Glutamatergic neuron (in vitro differentiated cells): Measurements from ENCODE around the gene DNAJA2. TPM values are rescaled to one million over a fixed set of nuclear protein-coding genes. Genes with fewer than 3 reads are reported as not detected.
A peak's percentile ranks its signal among the peaks of the same experiment; 100 is the strongest.

Experiments used
- DNase-seq: peaks from one replicate; pipeline ENCODE4 v3.0.0; 2022
- H3K27ac Mint-ChIP-seq: one replicate; pipeline ENCODE4 v1.8.0; 2020; ENCODE audit warnings: mild to moderate bottlenecking, mixed read lengths, inconsistent platforms; ENCODE audit not compliant: unreplicated experiment
- H3K27me3 Mint-ChIP-seq: one replicate; pipeline ENCODE4 v1.8.0; 2020; ENCODE audit warnings: mild to moderate bottlenecking, moderate library complexity, mixed read lengths, inconsistent platforms; ENCODE audit not compliant: unreplicated experiment
- H3K36me3 Mint-ChIP-seq: one replicate; pipeline ENCODE4 v1.8.0; 2020; ENCODE audit warnings: mild to moderate bottlenecking, mixed read lengths, inconsistent platforms; ENCODE audit not compliant: unreplicated experiment
- H3K4me1 Mint-ChIP-seq: one replicate; pipeline ENCODE4 v1.8.0; 2020; ENCODE audit warnings: mild to moderate bottlenecking, low read depth, mixed read lengths, inconsistent platforms; ENCODE audit not compliant: unreplicated experiment
- H3K4me3 Mint-ChIP-seq: one replicate; pipeline ENCODE4 v1.8.0; 2020; ENCODE audit warnings: mild to moderate bottlenecking, mixed read lengths, inconsistent platforms; ENCODE audit not compliant: unreplicated experiment
- H3K9me3 Mint-ChIP-seq: one replicate; pipeline ENCODE4 v1.8.0; 2020; ENCODE audit warnings: mild to moderate bottlenecking, moderate library complexity, mixed read lengths, inconsistent platforms; ENCODE audit not compliant: unreplicated experiment
- total RNA-seq: library from RNA; stranded (reverse); fragmentation: NEBNext Ultra II Directional; extraction: Animal tissue kit (Norgen Biotek cat#: 25700); gene quantifications from one replicate; pipeline ENCODE4 v1.2.1, GENCODE V29; 2021; ENCODE audit not compliant: unreplicated experiment
- TF ChIP-seq, protein P1 (sequence below): fragments of 200-600 bp; sonication (generic); IDR thresholded peaks from one replicate; pipeline ENCODE4 v1.5.0; 2021; ENCODE audit not compliant: partially characterized antibody, unreplicated experiment

Gene DNAJA2
- total RNA-seq, 1 donor from 2014 or later = 95.8 TPM

DNA sequence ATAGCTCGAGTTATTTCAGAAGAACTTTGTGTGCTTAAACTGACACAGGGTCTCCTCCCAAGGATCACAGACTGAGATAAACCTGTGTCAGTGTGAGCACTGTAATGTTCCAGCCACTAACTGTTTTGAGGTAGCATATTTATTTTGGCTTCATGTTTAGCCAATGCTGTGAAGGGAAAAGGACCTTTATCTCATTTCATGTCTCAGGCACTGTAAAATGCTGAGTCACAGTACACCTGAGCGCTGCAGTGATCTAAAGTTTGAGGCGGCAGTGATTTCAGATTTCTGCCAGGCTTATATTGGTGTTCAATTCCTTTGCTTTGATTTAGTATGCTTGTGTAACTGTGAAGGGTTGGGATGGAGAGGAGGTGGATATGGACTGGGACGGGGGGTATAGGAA lies 3.1 kb upstream of the DNAJA2 start:
- H3K4me3 Mint-ChIP-seq = no peak overlapping the region
- no peak overlapping the region for H3K27ac Mint-ChIP-seq
- TF ChIP-seq, protein P1, sequence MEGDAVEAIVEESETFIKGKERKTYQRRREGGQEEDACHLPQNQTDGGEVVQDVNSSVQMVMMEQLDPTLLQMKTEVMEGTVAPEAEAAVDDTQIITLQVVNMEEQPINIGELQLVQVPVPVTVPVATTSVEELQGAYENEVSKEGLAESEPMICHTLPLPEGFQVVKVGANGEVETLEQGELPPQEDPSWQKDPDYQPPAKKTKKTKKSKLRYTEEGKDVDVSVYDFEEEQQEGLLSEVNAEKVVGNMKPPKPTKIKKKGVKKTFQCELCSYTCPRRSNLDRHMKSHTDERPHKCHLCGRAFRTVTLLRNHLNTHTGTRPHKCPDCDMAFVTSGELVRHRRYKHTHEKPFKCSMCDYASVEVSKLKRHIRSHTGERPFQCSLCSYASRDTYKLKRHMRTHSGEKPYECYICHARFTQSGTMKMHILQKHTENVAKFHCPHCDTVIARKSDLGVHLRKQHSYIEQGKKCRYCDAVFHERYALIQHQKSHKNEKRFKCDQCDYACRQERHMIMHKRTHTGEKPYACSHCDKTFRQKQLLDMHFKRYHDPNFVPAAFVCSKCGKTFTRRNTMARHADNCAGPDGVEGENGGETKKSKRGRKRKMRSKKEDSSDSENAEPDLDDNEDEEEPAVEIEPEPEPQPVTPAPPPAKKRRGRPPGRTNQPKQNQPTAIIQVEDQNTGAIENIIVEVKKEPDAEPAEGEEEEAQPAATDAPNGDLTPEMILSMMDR = no peak
- no peak for DNase-seq
- peaks cover 13% of the 10 kb centered on the region for H3K9me3 Mint-ChIP-seq
- H3K36me3 Mint-ChIP-seq = no peaks in the 10 kb centered on the region
- peaks cover 3% of the 10 kb centered on the region for H3K27me3 Mint-ChIP-seq
- H3K4me1 Mint-ChIP-seq = peaks cover 21% of the 10 kb centered on the region

DNA sequence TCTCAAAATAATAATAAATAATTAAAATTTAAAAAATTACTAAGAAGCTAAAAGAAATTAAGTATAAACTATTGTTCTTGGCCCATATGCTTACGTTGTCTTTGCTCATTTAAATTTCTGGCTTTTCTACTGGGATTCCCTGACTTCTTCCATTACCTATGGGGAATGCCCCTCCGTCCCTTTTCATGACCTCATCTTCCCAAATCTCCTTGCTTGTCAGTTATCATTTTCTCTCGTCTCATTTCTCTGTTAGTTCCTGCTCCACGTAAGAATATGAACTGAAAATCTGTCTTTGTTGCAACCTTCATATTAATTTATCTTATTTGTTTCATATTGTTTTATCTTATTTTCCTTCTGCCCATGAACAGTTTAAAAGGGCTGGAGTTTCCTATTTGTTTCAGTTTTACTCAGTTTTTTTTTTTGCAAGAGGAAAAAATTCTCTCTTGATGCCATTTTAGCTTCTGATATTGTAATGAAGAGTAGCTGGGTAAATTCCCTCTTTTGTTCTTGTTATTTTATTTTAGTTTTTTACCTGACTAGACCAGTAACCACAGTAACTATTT lies 2.5 kb upstream of the DNAJA2 start:
- Mint-ChIP-seq H3K4me3 (no peak overlapping the region), H3K4me1 (peaks cover 25% of the 10 kb centered on the region), H3K27me3 (peaks cover 3% of the 10 kb centered on the region), H3K9me3 (peaks cover 13% of the 10 kb centered on the region), H3K36me3 (no peaks in the 10 kb centered on the region), H3K27ac (peak overlapping the region; percentile 63)
- TF ChIP-seq, protein P1 = no peak
- no peak for DNase-seq

DNA sequence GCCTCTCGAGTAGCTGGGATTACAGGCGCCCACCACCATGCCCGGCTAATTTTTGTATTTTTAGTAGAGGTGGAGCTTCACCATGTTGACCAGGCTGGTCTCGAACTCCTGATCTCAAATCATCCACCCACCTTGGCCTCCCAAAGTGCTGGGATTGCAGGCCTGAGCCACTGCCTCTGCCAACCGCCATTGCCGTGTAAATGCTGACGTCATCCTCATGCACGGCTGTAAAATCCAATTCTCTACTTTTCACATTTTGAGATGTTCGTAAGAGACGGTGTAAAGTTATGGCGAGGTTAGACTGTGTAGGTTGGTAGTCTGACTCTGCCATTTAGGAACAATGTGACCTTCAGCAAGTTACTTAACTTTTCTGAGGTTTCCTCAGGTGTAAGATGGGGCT lies 1.7 kb upstream of the DNAJA2 start:
- H3K27me3 Mint-ChIP-seq = peaks cover 3% of the 10 kb centered on the region
- H3K36me3 Mint-ChIP-seq = no peaks in the 10 kb centered on the region
- H3K27ac Mint-ChIP-seq = no peak overlapping the region
- TF ChIP-seq, protein P1 = no peak
- H3K4me3 Mint-ChIP-seq = peak overlapping the region; percentile 88
- peaks cover 25% of the 10 kb centered on the region for H3K4me1 Mint-ChIP-seq
- DNase-seq = no peak
- peaks cover 13% of the 10 kb centered on the region for H3K9me3 Mint-ChIP-seq

DNA sequence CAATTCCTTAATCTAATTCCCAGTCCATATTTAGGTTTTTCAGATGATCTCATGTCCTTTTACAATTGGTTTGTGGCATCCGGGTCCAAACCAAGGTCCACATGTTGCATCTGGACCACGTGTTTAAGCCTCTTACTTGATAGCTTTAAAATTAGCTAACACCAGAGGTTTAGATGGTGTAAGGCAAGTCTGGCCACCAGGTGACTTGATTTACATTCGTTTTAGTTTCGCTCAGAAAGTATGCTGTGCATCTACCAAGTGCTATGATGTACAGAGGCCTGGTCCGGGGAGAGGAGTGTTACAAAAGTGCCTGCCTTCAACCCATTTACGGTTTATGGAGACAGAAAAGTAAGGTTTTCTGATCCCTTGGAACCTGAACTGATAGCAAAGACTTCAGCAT lies 878 bp upstream of the DNAJA2 start:
- H3K27ac Mint-ChIP-seq = peak overlapping the region; percentile 96
- H3K27me3 Mint-ChIP-seq = peaks cover 3% of the 10 kb centered on the region
- H3K36me3 Mint-ChIP-seq = no peaks in the 10 kb centered on the region
- H3K4me3 Mint-ChIP-seq = peak overlapping the region; percentile 88
- TF ChIP-seq, protein P1 = no peak
- H3K4me1 Mint-ChIP-seq = peaks cover 27% of the 10 kb centered on the region
- DNase-seq = no peak
- H3K9me3 Mint-ChIP-seq = peaks cover 13% of the 10 kb centered on the region

DNA sequence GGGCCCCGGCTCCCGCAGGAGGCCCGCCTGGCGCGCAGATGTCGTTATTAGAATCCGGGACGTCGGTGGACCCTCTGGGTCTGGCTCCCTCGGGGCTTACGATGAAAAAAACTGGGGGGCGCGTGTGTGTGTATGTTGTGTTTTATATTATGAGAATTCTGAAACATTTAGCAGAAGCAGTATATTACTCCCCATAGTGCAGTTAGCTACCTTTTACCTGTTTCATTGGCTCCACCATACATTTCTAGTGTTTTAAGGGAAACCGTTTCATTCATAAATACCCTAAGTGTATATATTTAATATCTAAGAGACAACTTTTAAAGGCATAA lies 486 bp upstream of the DNAJA2 start:
- H3K27ac Mint-ChIP-seq = peak overlapping the region; percentile 96
- TF ChIP-seq, protein P1 = no peak
- no peaks in the 10 kb centered on the region for H3K36me3 Mint-ChIP-seq
- H3K27me3 Mint-ChIP-seq = peaks cover 3% of the 10 kb centered on the region
- peaks cover 13% of the 10 kb centered on the region for H3K9me3 Mint-ChIP-seq
- H3K4me1 Mint-ChIP-seq = peaks cover 29% of the 10 kb centered on the region
- DNase-seq = no peak
- H3K4me3 Mint-ChIP-seq = peak overlapping the region; percentile 88
